ENCODE results near the gene GDF9. TPM values are rescaled to one million over a fixed set of nuclear protein-coding genes. Genes with fewer than 3 reads are reported as not detected.

The GDF9 gene
- total RNA-seq, 3 donors from 2014 or later, result 0.28 to 0.41 (median 0.36) TPM

GRCh38 chr5:132901730-132902129, 35.5 kb upstream of the GDF9 start:
- no peaks in the 10 kb centered on the region for H3K9me3 ChIP-seq
- DNase-seq, result no peak
- no peak for TF ChIP-seq CTCF (IDR thresholded peaks at IDR 0.05)
- H3K4me1 ChIP-seq (ENCODE audit: low read depth), result no peaks in the 10 kb centered on the region
- intact Hi-C loops (cut with DNase I, micrococcal nuclease), result no loop called here
- H3K4me3 ChIP-seq, result no peak overlapping the region
- peaks cover 2% of the 10 kb centered on the region for H3K36me3 ChIP-seq (ENCODE audit: low read depth)
- no peak for ATAC-seq

GRCh38 chr5:132901036-132901435, 34.8 kb upstream of the GDF9 start:
- no peak for DNase-seq
- Histone ChIP-seq H3K36me3 (ENCODE audit: low read depth) (peaks cover 9% of the 10 kb centered on the region), H3K4me3 (no peak overlapping the region), H3K9me3 (no peaks in the 10 kb centered on the region), H3K4me1 (ENCODE audit: low read depth) (no peaks in the 10 kb centered on the region)
- no peak for TF ChIP-seq CTCF (IDR thresholded peaks at IDR 0.05)
- intact Hi-C loops (cut with DNase I, micrococcal nuclease), result no loop called here
- no peak for ATAC-seq

- ATAC-seq, result no peak
These were observed 31.8 kb upstream of the GDF9 start for GRCh38 chr5:132898094-132898493.

GRCh38 chr5:132896685-132897084, 30.4 kb upstream of the GDF9 start:
- no peak for TF ChIP-seq CTCF (IDR thresholded peaks at IDR 0.05)
- H3K36me3 ChIP-seq (ENCODE audit: low read depth), result peaks cover 9% of the 10 kb centered on the region
- no peaks in the 10 kb centered on the region for H3K4me1 ChIP-seq (ENCODE audit: low read depth)
- intact Hi-C loops (cut with DNase I, micrococcal nuclease), result no loop called here
- no peaks in the 10 kb centered on the region for H3K9me3 ChIP-seq
- no peak for ATAC-seq
- no peak overlapping the region for H3K4me3 ChIP-seq
- no peak for DNase-seq

More at GRCh38 chr5:132898094-132898493, 31.8 kb upstream of the GDF9 start:
- peaks cover 9% of the 10 kb centered on the region for H3K36me3 ChIP-seq (ENCODE audit: low read depth)
- no peak for TF ChIP-seq CTCF (IDR thresholded peaks at IDR 0.05)
- no peak overlapping the region for H3K4me3 ChIP-seq
- no peaks in the 10 kb centered on the region for H3K9me3 ChIP-seq
- H3K4me1 ChIP-seq (ENCODE audit: low read depth), result no peaks in the 10 kb centered on the region
- DNase-seq, result no peak
- intact Hi-C loops (cut with DNase I, micrococcal nuclease), result no loop called here

- Histone ChIP-seq H3K4me1 (ENCODE audit: low read depth) (no peaks in the 10 kb centered on the region), H3K36me3 (ENCODE audit: low read depth) (peaks cover 9% of the 10 kb centered on the region), H3K4me3 (no peak overlapping the region), H3K9me3 (no peaks in the 10 kb centered on the region)
- DNase-seq, result no peak
- TF ChIP-seq CTCF (IDR thresholded peaks at IDR 0.05), result no peak
- no peak for ATAC-seq
- intact Hi-C loops (cut with DNase I, micrococcal nuclease), result no loop called here
These were observed 29.5 kb upstream of the GDF9 start for GRCh38 chr5:132895719-132896305.

GRCh38 chr5:132890817-132891216, 24.5 kb upstream of the GDF9 start:
- intact Hi-C loops (cut with DNase I, micrococcal nuclease), result no loop called here
- ATAC-seq (no peak), DNase-seq (no peak)
- Histone ChIP-seq H3K36me3 (ENCODE audit: low read depth) (no peaks in the 10 kb centered on the region), H3K4me3 (no peak overlapping the region), H3K4me1 (ENCODE audit: low read depth) (no peaks in the 10 kb centered on the region), H3K9me3 (no peaks in the 10 kb centered on the region)
- TF ChIP-seq CTCF (IDR thresholded peaks at IDR 0.05), result no peak

Measured in mucosa of descending colon (tissue), 3 donors.